ENCODE measurements around the gene GSC2. TPM values are rescaled to one million over a fixed set of nuclear protein-coding genes. Genes with fewer than 3 reads are reported as not detected.
A peak's percentile ranks its signal among the peaks of the same experiment; 100 is the strongest.

Gene GSC2
- total RNA-seq, 1 donor from 2014 or later: not detected

DNA sequence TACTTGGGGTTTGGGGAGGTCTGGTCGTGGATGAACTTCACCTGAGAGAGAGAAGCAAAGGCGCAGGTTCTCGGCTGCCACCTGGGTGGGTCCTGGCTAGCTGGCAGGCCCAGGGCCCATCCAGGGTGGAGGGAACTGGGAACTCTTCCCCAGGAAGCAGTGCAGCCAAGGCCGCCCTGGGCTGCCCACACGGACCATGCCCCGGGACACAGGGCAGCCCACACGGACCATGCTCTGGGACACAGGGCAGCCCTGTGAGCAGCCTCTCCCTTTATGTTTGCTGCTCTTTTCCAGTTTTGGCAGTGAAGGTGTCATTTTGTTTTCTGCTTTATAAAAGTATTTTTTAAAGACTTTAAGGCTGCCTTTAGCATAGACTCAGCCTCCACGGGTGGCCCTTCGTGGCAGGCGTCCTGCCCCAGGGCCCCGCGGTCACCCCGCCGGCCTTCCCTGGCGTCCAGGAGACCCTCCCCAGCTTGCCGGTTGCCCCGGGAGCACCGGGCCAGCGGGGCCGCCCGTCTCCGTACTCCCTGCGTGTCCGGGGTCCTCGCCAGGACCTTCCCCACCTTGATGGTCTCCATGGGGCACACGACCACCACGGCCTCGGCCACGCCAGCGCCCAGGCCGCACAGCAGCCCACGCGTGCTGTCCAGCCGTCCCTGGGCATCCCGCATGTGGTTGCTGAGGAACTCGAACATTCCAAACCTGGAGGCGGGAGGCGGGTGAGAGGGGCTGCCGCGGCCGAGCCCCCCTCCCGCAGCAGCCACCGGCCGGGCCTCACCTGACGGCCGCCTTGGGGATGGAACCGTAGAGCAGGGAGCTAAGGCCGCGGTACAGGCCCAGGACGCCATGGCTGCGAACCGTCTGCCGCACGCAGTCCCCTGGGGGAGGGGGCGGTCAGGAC, 27.3 kb upstream of the GSC2 start:
- no peaks in the 10 kb centered on the region for H3K27me3 Mint-ChIP-seq (ENCODE audit: low read depth, unreplicated experiment)
- H3K9me3 ChIP-seq (ENCODE audit: insufficient read depth, low read depth, low read length): no peaks in the 10 kb centered on the region
- H3K9me3 Mint-ChIP-seq (ENCODE audit: unreplicated experiment): no peaks in the 10 kb centered on the region
- no peak overlapping the region for H3K27ac Mint-ChIP-seq (ENCODE audit: unreplicated experiment)
- peaks cover 39% of the 10 kb centered on the region for H3K4me1 ChIP-seq (ENCODE audit: insufficient read depth, low read length)
- peak overlapping the region; percentile 82 for H3K9ac ChIP-seq (ENCODE audit: low read length)
- no peaks in the 10 kb centered on the region for H3K36me3 ChIP-seq (ENCODE audit: insufficient read depth, low read length)
- H3K4me3 ChIP-seq (ENCODE audit: insufficient read depth, low read depth, low read length): peak overlapping the region; percentile 71
- H3K27ac ChIP-seq (ENCODE audit: low read depth, low read length): peak overlapping the region; percentile 19
- peaks cover 58% of the 10 kb centered on the region for H3K79me2 ChIP-seq (ENCODE audit: insufficient read depth, low read length)
- H4K20me1 ChIP-seq (ENCODE audit: insufficient read depth, low read length): peaks cover 51% of the 10 kb centered on the region
- peak overlapping the region; percentile 73 for H2AFZ ChIP-seq (ENCODE audit: low read depth, low read length)
- peaks cover 11% of the 10 kb centered on the region for H3K36me3 Mint-ChIP-seq (ENCODE audit: low read depth, unreplicated experiment)
- FAIRE-seq (no peak), DNase-seq (ENCODE audit: low read depth) (no peak)
- peaks cover 27% of the 10 kb centered on the region for H3K4me1 Mint-ChIP-seq (ENCODE audit: low read depth, unreplicated experiment)
- peak overlapping the region; percentile 85 for H3K4me2 ChIP-seq (ENCODE audit: low read length)
- peak overlapping the region; percentile 81 for H3K4me3 Mint-ChIP-seq (ENCODE audit: unreplicated experiment)
- TF ChIP-seq, protein P1, sequence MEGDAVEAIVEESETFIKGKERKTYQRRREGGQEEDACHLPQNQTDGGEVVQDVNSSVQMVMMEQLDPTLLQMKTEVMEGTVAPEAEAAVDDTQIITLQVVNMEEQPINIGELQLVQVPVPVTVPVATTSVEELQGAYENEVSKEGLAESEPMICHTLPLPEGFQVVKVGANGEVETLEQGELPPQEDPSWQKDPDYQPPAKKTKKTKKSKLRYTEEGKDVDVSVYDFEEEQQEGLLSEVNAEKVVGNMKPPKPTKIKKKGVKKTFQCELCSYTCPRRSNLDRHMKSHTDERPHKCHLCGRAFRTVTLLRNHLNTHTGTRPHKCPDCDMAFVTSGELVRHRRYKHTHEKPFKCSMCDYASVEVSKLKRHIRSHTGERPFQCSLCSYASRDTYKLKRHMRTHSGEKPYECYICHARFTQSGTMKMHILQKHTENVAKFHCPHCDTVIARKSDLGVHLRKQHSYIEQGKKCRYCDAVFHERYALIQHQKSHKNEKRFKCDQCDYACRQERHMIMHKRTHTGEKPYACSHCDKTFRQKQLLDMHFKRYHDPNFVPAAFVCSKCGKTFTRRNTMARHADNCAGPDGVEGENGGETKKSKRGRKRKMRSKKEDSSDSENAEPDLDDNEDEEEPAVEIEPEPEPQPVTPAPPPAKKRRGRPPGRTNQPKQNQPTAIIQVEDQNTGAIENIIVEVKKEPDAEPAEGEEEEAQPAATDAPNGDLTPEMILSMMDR (IDR thresholded peaks at IDR 0.05; ENCODE audit: insufficient read depth, low read depth, low read length): no peak
- no peak for TF ChIP-seq EZH2 (IDR thresholded peaks at IDR 0.05; ENCODE audit: insufficient read depth, low read length)
- no peaks in the 10 kb centered on the region for H3K27me3 ChIP-seq (ENCODE audit: insufficient read depth, low read length)

DNA sequence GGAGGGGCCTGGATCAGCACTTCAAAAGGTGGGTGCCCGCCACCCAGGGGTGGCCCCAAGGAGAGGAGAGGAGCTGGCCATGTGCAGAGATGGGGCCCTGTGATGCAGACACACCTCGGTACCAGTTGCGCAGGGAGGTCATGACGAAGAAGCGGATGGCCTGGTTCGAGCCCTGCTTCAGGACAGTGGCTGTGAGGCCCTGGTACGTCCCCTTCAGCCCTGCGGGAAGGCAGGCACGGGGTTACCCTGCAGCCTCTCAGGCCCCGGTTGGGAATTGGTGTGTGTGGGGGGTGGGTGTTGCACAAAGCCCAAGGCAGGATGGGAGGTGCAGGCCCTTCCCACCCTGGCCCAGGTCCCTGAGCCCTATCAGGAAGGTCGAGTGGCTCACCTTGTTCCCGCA, 26.6 kb upstream of the GSC2 start:
- DNase-seq (ENCODE audit: low read depth): no peak
- H3K4me2 ChIP-seq (ENCODE audit: low read length): peak overlapping the region; percentile 85

More for the DNA sequence above, 26.6 kb upstream of the GSC2 start:
- Histone ChIP-seq H3K27me3 (ENCODE audit: insufficient read depth, low read length) (no peaks in the 10 kb centered on the region), H3K4me1 (ENCODE audit: insufficient read depth, low read length) (peaks cover 42% of the 10 kb centered on the region), H3K27ac (ENCODE audit: low read depth, low read length) (no peak overlapping the region), H4K20me1 (ENCODE audit: insufficient read depth, low read length) (peaks cover 54% of the 10 kb centered on the region), H2AFZ (ENCODE audit: low read depth, low read length) (no peak overlapping the region), H3K79me2 (ENCODE audit: insufficient read depth, low read length) (peaks cover 65% of the 10 kb centered on the region), H3K9ac (ENCODE audit: low read length) (peak overlapping the region; percentile 82), H3K36me3 (ENCODE audit: insufficient read depth, low read length) (no peaks in the 10 kb centered on the region), H3K4me3 (ENCODE audit: insufficient read depth, low read depth, low read length) (no peak overlapping the region), H3K9me3 (ENCODE audit: insufficient read depth, low read depth, low read length) (no peaks in the 10 kb centered on the region)
- H3K27me3 Mint-ChIP-seq (ENCODE audit: low read depth, unreplicated experiment): no peaks in the 10 kb centered on the region
- peak overlapping the region; percentile 74 for H3K4me3 Mint-ChIP-seq (ENCODE audit: unreplicated experiment)
- peaks cover 8% of the 10 kb centered on the region for H3K36me3 Mint-ChIP-seq (ENCODE audit: low read depth, unreplicated experiment)
- TF ChIP-seq, protein P1 (IDR thresholded peaks at IDR 0.05; ENCODE audit: insufficient read depth, low read depth, low read length): no peak
- TF ChIP-seq EZH2 (IDR thresholded peaks at IDR 0.05; ENCODE audit: insufficient read depth, low read length): no peak
- no peak overlapping the region for H3K27ac Mint-ChIP-seq (ENCODE audit: unreplicated experiment)
- H3K4me1 Mint-ChIP-seq (ENCODE audit: low read depth, unreplicated experiment): peaks cover 25% of the 10 kb centered on the region
- no peak for FAIRE-seq
- H3K9me3 Mint-ChIP-seq (ENCODE audit: unreplicated experiment): no peaks in the 10 kb centered on the region
